PC-9 (cell line): ENCODE data around the gene UBTD1.

Source experiments
- EZH2 ChIP-seq: fragments of 200-600 bp; sonication (generic); IDR thresholded peaks from 2 replicates; pipeline ENCODE4 v1.8.0; 2017; ENCODE audit warnings: antibody characterized with exemption, low read depth
- TF ChIP-seq, protein P1 (sequence below): fragments of 200-600 bp; sonication (generic); conservative IDR thresholded peaks from 2 replicates; pipeline ENCODE4 v1.6.1; 2017; ENCODE audit warnings: mixed run types, antibody characterized with exemption, mild to moderate bottlenecking, moderate library complexity

DNA sequence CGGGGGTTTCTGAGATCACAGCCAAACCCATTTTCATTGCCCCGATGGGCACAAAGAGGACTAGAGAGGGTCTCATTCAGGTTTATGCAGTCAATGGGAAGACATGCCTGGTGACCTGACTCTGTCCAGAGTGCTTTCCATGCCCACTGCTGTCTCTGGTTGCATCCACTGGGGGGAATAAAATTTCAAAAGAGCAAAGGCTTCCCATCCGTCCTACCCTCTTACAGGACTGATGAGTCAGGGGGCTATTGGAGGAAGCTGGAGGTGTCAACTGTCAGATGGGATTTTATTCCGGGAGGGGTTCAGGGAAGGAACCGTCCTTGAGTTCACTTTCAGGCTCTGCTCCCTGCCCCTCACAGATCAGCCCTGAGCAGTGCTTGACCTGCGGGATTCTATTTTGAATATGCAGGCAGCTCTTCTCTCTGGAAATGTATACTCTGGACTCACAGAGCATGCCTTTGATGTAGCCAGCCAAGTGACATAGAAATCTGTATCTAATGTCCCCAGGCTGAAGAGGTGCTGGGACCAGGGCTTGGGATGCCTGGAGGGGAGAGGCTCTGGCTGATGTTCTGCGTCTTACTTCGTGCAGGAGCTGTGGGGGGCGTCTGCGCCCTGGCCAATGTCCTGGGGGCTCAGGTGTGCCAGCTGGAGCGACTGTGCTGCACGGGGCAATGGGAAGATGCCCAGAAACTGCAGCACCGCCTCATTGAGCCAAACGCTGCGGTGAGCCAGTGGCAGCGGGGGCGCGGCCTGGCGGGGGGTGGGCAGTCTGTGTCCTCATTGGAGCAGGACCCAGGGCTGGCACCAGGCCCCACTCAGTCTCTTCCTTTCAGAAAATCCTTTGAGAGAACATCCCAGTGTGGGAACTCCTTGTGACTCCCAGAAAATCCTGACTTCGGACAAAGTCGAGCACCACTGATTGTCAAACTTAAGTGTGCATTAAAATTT, 102.8 kb downstream of the UBTD1 start:
- TF ChIP-seq, protein P1, sequence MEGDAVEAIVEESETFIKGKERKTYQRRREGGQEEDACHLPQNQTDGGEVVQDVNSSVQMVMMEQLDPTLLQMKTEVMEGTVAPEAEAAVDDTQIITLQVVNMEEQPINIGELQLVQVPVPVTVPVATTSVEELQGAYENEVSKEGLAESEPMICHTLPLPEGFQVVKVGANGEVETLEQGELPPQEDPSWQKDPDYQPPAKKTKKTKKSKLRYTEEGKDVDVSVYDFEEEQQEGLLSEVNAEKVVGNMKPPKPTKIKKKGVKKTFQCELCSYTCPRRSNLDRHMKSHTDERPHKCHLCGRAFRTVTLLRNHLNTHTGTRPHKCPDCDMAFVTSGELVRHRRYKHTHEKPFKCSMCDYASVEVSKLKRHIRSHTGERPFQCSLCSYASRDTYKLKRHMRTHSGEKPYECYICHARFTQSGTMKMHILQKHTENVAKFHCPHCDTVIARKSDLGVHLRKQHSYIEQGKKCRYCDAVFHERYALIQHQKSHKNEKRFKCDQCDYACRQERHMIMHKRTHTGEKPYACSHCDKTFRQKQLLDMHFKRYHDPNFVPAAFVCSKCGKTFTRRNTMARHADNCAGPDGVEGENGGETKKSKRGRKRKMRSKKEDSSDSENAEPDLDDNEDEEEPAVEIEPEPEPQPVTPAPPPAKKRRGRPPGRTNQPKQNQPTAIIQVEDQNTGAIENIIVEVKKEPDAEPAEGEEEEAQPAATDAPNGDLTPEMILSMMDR: no peak
- no peak for TF ChIP-seq EZH2
